B cell (primary cell): ENCODE results near the gene ZP1. TPM values are rescaled to one million over a fixed set of nuclear protein-coding genes. Genes with fewer than 3 reads are reported as not detected.

ENCODE experiments used
- ATAC-seq: fragments of 200-7000 bp; cut with Tn5 transposase; one replicate; pipeline ENCODE4 v1.10.0; 2021; ENCODE audit warnings: low read depth, mild to moderate bottlenecking, moderate number of reproducible peaks, moderate library complexity
- CTCF ChIA-PET: fragments of 350-600 bp; sonication (Branson Sonifier 250); formaldehyde crosslinking; loops from one replicate; lab custom pipeline; 2021; ENCODE audit warnings: antibody characterized with exemption, inconsistent platforms; lab: Charles Lee
- POLR2A ChIA-PET: fragments of 350-600 bp; sonication (Branson Sonifier 250); formaldehyde crosslinking; loops from one replicate; lab custom pipeline; 2021; ENCODE audit warnings: antibody characterized with exemption; lab: Charles Lee
- DNase-seq: peaks from one replicate; pipeline ENCODE4 v3.0.0; 2013
- H2AFZ ChIP-seq: 2 replicates; pipeline ENCODE4 v1.6.1; 2012; ENCODE audit warnings: mild to moderate bottlenecking, low read depth, low read length; ENCODE audit not compliant: insufficient read depth, poor library complexity, severe bottlenecking
- H3K27ac ChIP-seq, 2 donors: 1 replicate in 1 of 2; 2 replicates in 1 of 2; pipeline ENCODE4 v1.5.1; 2012 to 2013; ENCODE audit warnings: low read length in 2 of 2, mild to moderate bottlenecking in 2 of 2, moderate library complexity in 1 of 2
- H3K27me3 ChIP-seq, 4 experiments: fragments of 200-600 bp in 1 of 4; sonication (generic) in 1 of 4; replicated peaks in 1 of 4; 1 replicate in 2 of 4; 2 replicates in 2 of 4; pipeline versions ENCODE4 v1.6.1 to v1.7.0; 2013 to 2016; ENCODE audit warnings: low read length in 3 of 4, mild to moderate bottlenecking in 2 of 4, mixed read lengths in 1 of 4, moderate library complexity in 1 of 4; ENCODE audit not compliant: insufficient read depth in 4 of 4, control insufficient read depth in 3 of 4; ENCODE audit errors: control extremely low read depth in 1 of 4
- H3K36me3 ChIP-seq, 2 experiments: replicated peaks in 1 of 2; 1 replicate in 1 of 2; 2 replicates in 1 of 2; pipeline versions ENCODE4 v1.6.1 to v1.7.1; 2013; ENCODE audit warnings: low read length in 1 of 2; ENCODE audit not compliant: insufficient read depth in 2 of 2, control insufficient read depth in 1 of 2; ENCODE audit errors: control extremely low read depth in 1 of 2, extremely low read depth in 1 of 2
- H3K4me1 ChIP-seq, 2 donors: fragments of 200-600 bp in 1 of 2; sonication (generic) in 1 of 2; 1 replicate in 1 of 2; 2 replicates in 1 of 2; pipeline versions ENCODE4 v1.5.1 to v1.6.1; 2013 to 2017; ENCODE audit warnings: low read length in 2 of 2; ENCODE audit not compliant: control insufficient read depth in 2 of 2, insufficient read depth in 2 of 2
- H3K4me2 ChIP-seq: replicated peaks from 2 replicates; pipeline ENCODE3; 2012; ENCODE audit warnings: mild to moderate bottlenecking, low read depth, low read length; ENCODE audit not compliant: poor library complexity, severe bottlenecking
- H3K4me3 ChIP-seq, 5 experiments: fragments of 200-600 bp in 1 of 5; sonication (generic) in 1 of 5; 1 replicate in 3 of 5; 2 replicates in 2 of 5; pipeline versions ENCODE4 v1.5.1 to v1.7.0; 2011 to 2016; ENCODE audit warnings: low read length in 4 of 5, mild to moderate bottlenecking in 4 of 5, low read depth in 2 of 5, control low read depth in 1 of 5, moderate library complexity in 1 of 5; ENCODE audit not compliant: insufficient read depth in 1 of 5; ENCODE audit errors: control extremely low read depth in 1 of 5, extremely low read depth in 1 of 5
- H3K79me2 ChIP-seq: fragments of 200-600 bp; sonication (generic); one replicate; pipeline ENCODE4 v1.6.0; 2016; ENCODE audit warnings: low read length; ENCODE audit not compliant: control insufficient read depth, insufficient read depth
- H3K9ac ChIP-seq: fragments of 200-600 bp; sonication (generic); 2 replicates; pipeline ENCODE4 v1.6.1; 2017; ENCODE audit warnings: mild to moderate bottlenecking, low read length, moderate library complexity
- H3K9me3 ChIP-seq, 3 donors: one replicate each; pipeline versions ENCODE4 v1.6.1 to v1.7.1; 2013; ENCODE audit warnings: low read length in 2 of 3; ENCODE audit not compliant: control insufficient read depth in 2 of 3, insufficient read depth in 1 of 3; ENCODE audit errors: control extremely low read depth in 1 of 3
- H4K20me1 ChIP-seq: 2 replicates; pipeline ENCODE4 v1.6.0; 2012; ENCODE audit warnings: mild to moderate bottlenecking, low read length; ENCODE audit not compliant: insufficient read depth, control insufficient read depth, poor library complexity, severe bottlenecking
- H3K27ac Mint-ChIP-seq: one replicate; pipeline ENCODE4 v1.8.0; 2021; ENCODE audit warnings: mixed read lengths
- H3K27me3 Mint-ChIP-seq: one replicate; pipeline ENCODE4 v1.8.0; 2021; ENCODE audit warnings: mixed read lengths
- H3K4me1 Mint-ChIP-seq: one replicate; pipeline ENCODE4 v1.8.0; 2021; ENCODE audit warnings: mixed read lengths
- H3K4me3 Mint-ChIP-seq: one replicate; pipeline ENCODE4 v1.8.0; 2021; ENCODE audit warnings: mixed read lengths
- H3K9me3 Mint-ChIP-seq: one replicate; pipeline ENCODE4 v1.8.0; 2022; ENCODE audit warnings: mixed read lengths; ENCODE audit not compliant: insufficient read depth
- CTCF ChIP-seq: fragments of 200-600 bp; IDR thresholded peaks from one replicate; pipeline ENCODE4 v1.8.0; 2022; ENCODE audit warnings: antibody characterized with exemption, mild to moderate bottlenecking
- EZH2 ChIP-seq: IDR thresholded peaks from 2 replicates; pipeline ENCODE4 v1.6.1; 2012; ENCODE audit warnings: borderline replicate concordance, low read depth, mild to moderate bottlenecking, moderate library complexity, low read length; ENCODE audit not compliant: insufficient read depth, poor library complexity, severe bottlenecking
- WGBS: methylation state at CpG from one replicate; pipeline ENCODE4 v1.1.5; 2013; ENCODE audit warnings: missing lambda C conversion rate; ENCODE audit not compliant: insufficient coverage; 5-methylcytosine and 5-hydroxymethylcytosine counted together
- intact Hi-C: fragments of 100-400 bp; cut with micrococcal nuclease; formaldehyde crosslinking; loops from one replicate; pipeline ENCODE4 v1.10.0; 2022
- polyA plus RNA-seq: library from polyadenylated mRNA; depleted of rRNA; stranded (reverse); fragments of >200 nt; gene quantifications from 2 replicates; pipeline ENCODE4 v1.2.3, GENCODE V29; 2012
- total RNA-seq, 2 donors: library from RNA; stranded (reverse); fragments of 120-200 nt in 1 of 2; gene quantifications; 1 replicate in 1 of 2; 2 replicates in 1 of 2; pipeline versions ENCODE4 v1.2.3 to v1.2.4, GENCODE V29; 2013 to 2022

The ZP1 gene
- total and polyA plus RNA-seq, 2 donors (not counting 1 experiment from before 2014, with no cell fraction given): 0.06 TPM; not detected in 1

DNA sequence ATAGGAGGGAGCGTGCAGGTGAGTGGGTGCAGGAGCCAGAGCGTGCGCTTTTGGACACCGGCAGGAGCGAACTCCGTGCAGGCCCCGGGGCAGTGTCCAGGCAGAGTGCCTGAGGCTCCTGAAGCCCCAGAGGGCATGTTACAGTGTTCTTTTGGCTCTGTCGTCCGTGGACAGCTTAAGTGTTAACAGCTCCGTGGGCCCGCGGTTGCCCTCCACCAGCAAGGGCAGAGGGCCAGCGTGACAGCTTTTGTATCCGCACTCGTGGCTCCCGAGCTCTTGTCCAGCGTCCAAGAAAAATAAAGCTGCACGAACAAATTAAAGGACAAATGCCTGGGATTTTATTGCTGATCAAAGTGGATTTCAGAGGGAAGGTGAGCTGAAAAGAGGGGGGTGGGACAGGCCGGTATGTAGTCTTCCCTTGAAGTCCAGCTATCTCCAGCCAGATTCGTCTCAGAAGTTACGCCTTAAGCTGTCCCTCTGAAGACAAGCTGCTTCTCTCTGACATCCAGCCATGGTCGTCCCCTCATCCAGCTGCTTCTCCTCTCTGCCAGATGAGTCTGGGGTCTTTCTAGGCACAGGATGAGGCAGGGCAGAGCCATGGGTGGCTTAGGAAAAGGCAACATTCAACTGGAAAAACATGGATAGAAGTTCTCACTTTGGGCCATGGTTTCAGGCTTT is 45.6 kb downstream of the ZP1 start:
- TF ChIP-seq CTCF (no peak), EZH2 (no peak)
- Histone ChIP-seq H2AFZ (peak overlapping the region; percentile 95), H3K4me3 (peak overlapping the region in 1 of 5 experiments; percentile 61), H3K79me2 (peaks cover 38% of the 10 kb centered on the region), H3K4me1 (peaks cover 59 to 79% of the 10 kb centered on the region in 2 donors), H3K9ac (peak overlapping the region; percentile 89), H3K27ac (peak overlapping the region; percentile 87 to 96), H3K27me3 (no peaks in the 10 kb centered on the region), H4K20me1 (peaks cover 17% of the 10 kb centered on the region), H3K36me3 (peaks cover 0 to 6% of the 10 kb centered on the region in 2 experiments), H3K9me3 (no peaks in the 10 kb centered on the region), H3K4me2 (peak overlapping the region; percentile 96)
- Mint-ChIP-seq H3K4me3 (peak overlapping the region; percentile 97), H3K27me3 (no peaks in the 10 kb centered on the region), H3K9me3 (no peaks in the 10 kb centered on the region), H3K4me1 (peaks cover 75% of the 10 kb centered on the region), H3K27ac (peak overlapping the region; percentile 98)
- WGBS: 98% methylated on average over 19 of the region's 22 CpGs
- DNase-seq (peak; percentile 24), ATAC-seq (no peak)
- intact Hi-C loops: loop anchor here (5.0 to 10.0 kb wide), 4 partner anchors 442 to 1248 kb away; partner anchors contain the start of genes FEN1, MS4A1, PATL1 and TMEM258
- POLR2A ChIA-PET: interaction anchor here (0.9 to 8.3 kb wide), 5 partner anchors 11 to 249 kb away, joined by 3 to 96 read pairs (median 5); partner anchors contain the start of genes SLC15A3, TMEM132A and VPS37C
- CTCF ChIA-PET: interaction anchor here (0.6 to 11.8 kb wide), 9 partner anchors 10 to 275 kb away, joined by 3 to 129 read pairs (median 5); partner anchors contain the start of gene PRPF19
